Neural progenitor cell (in vitro differentiated cells): Measurements from ENCODE around the gene LDB2.
"Not testable (repeated sequence)": the region's sequence is repeated elsewhere in the genome, so short reads cannot be mapped to it uniquely, and the experiment has no call there.

ENCODE experiments used
- EZH2 ChIP-seq: fragments of 200-600 bp; sonication (generic); IDR thresholded peaks from 2 replicates; pipeline ENCODE4 v1.6.1; 2017; ENCODE audit warnings: antibody characterized with exemption, mild to moderate bottlenecking, moderate library complexity
- EZH2phosphoT487 ChIP-seq: fragments of 200-600 bp; sonication (generic); IDR thresholded peaks from 2 replicates; pipeline ENCODE4 v1.6.1; 2017; ENCODE audit warnings: antibody characterized with exemption
- TF ChIP-seq, protein P1 (sequence below): fragments of 200-600 bp; sonication (generic); IDR thresholded peaks from 2 replicates; pipeline ENCODE4 v1.5.1; 2017; ENCODE audit warnings: antibody characterized with exemption, mild to moderate bottlenecking

DNA sequence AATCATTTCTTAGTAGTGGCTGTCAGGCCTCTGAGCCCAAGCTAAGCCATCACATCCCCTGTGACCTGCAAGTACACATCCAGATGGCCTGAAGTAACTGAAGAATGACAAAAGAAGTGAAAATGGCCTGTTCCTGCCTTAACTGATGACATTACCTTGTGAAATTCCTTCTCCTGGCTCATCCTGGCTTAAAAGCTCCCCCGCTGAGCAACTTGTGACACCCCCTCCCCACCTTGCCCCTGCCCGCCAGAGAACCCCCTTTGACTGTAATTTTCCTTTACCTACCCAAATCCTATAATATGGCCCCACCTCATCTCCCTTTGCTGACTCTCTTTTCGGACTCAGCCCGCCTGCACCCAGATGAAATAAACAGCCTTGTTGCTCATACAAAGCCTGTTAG lies 20.3 kb upstream of the LDB2 start:
- TF ChIP-seq, protein P1, sequence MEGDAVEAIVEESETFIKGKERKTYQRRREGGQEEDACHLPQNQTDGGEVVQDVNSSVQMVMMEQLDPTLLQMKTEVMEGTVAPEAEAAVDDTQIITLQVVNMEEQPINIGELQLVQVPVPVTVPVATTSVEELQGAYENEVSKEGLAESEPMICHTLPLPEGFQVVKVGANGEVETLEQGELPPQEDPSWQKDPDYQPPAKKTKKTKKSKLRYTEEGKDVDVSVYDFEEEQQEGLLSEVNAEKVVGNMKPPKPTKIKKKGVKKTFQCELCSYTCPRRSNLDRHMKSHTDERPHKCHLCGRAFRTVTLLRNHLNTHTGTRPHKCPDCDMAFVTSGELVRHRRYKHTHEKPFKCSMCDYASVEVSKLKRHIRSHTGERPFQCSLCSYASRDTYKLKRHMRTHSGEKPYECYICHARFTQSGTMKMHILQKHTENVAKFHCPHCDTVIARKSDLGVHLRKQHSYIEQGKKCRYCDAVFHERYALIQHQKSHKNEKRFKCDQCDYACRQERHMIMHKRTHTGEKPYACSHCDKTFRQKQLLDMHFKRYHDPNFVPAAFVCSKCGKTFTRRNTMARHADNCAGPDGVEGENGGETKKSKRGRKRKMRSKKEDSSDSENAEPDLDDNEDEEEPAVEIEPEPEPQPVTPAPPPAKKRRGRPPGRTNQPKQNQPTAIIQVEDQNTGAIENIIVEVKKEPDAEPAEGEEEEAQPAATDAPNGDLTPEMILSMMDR: not testable (repeated sequence)
- TF ChIP-seq EZH2, EZH2phosphoT487: not testable (repeated sequence)
